GM10847 (cell line): ENCODE measurements around the gene TNFSF12.

Source experiments
- POLR2A ChIP-seq: IDR thresholded peaks from 2 replicates; pipeline ENCODE4 v1.6.1; 2011; ENCODE audit not compliant: insufficient read length; ENCODE audit errors: extremely low read depth

Gene TNFSF12

GRCh38 chr17:7558544-7559319 lies 9.9 kb downstream of the TNFSF12 start, which contains the start of gene TNFSF13:
TNFSF13 (plus strand) TSS chr17:7558750; CDS start chr17:7559040, 290 bp downstream.
- TF ChIP-seq POLR2A: no peak

- TF ChIP-seq POLR2A: no peak
Measured at GRCh38 chr17:7559320-7560171, 10.7 kb downstream of the TNFSF12 start.

- no peak for TF ChIP-seq POLR2A
Measured at GRCh38 chr17:7560172-7561027, 11.5 kb downstream of the TNFSF12 start.

- TF ChIP-seq POLR2A: no peak
Measured at GRCh38 chr17:7561028-7561575, 12.2 kb downstream of the TNFSF12 start.

- TF ChIP-seq POLR2A: peak; percentile 69
Measured at GRCh38 chr17:7561589-7562207, 12.8 kb downstream of the TNFSF12 start, which contains the start of gene SENP3. SENP3 (plus strand) TSS chr17:7561919; CDS start chr17:7563077, 1,158 bp downstream.

- TF ChIP-seq POLR2A: no peak
Measured at GRCh38 chr17:7562208-7562605, 13.3 kb downstream of the TNFSF12 start.

GRCh38 chr17:7563115-7563869 lies 14.4 kb downstream of the TNFSF12 start:
- TF ChIP-seq POLR2A: no peak

- TF ChIP-seq POLR2A: no peak
Measured at GRCh38 chr17:7569571-7569970, 20.7 kb downstream of the TNFSF12 start.

- TF ChIP-seq POLR2A: no peak
Measured at GRCh38 chr17:7570351-7570750, 21.5 kb downstream of the TNFSF12 start.

- no peak for TF ChIP-seq POLR2A
Measured at GRCh38 chr17:7572338-7572587, 23.4 kb downstream of the TNFSF12 start.

- TF ChIP-seq POLR2A: peak; percentile 99
Measured at GRCh38 chr17:7572588-7573323, 23.9 kb downstream of the TNFSF12 start.

- TF ChIP-seq POLR2A: peak; percentile 21
Measured at GRCh38 chr17:7573324-7574080, 24.6 kb downstream of the TNFSF12 start.

GRCh38 chr17:7574176-7574953 lies 25.5 kb downstream of the TNFSF12 start:
- TF ChIP-seq POLR2A: no peak
